GM18861 (cell line): ENCODE results near the gene HOMER3.

Experiments
- ATAC-seq: cut with Tn5 transposase; IDR thresholded peaks from one replicate; pipeline ENCODE4 v1.9.1; 2021; ENCODE audit not compliant: unreplicated experiment

The HOMER3 gene

GRCh38 chr19:18883526-18884304 lies 57.3 kb downstream of the HOMER3 start:
- ATAC-seq = no peak

GRCh38 chr19:18881491-18881890 lies 59.5 kb downstream of the HOMER3 start:
- ATAC-seq = no peak

GRCh38 chr19:18879579-18880373 lies 61.2 kb downstream of the HOMER3 start:
- ATAC-seq = no peak
